ENCODE results near the gene EHD1. TPM values are rescaled to one million over a fixed set of nuclear protein-coding genes. Genes with fewer than 3 reads are reported as not detected.

The EHD1 gene
- total RNA-seq, 6 experiments from 2014 or later, result 189 to 227 (median 197) TPM

- Mint-ChIP-seq H3K36me3 (ENCODE audit: low read depth) (no peaks in the 10 kb centered on the region), H3K9me3 (no peaks in the 10 kb centered on the region), H3K4me1 (ENCODE audit: low read depth) (peaks cover 19% of the 10 kb centered on the region), H3K27ac (peak within 1 kb of the TSS; percentile 94), H3K27me3 (ENCODE audit: insufficient read depth) (no peaks in the 10 kb centered on the region), H3K4me3 (peak within 1 kb of the TSS; percentile 95)
- peak; percentile 94 for DNase-seq
- no peak for TF ChIP-seq CTCF (IDR thresholded peaks at IDR 0.05)
These were observed 45.8 kb upstream of the EHD1 start, which contains the start of gene PPP2R5B for GRCh38 chr11:64923944-64924909. TSS of gene PPP2R5B (plus strand) at chr11:64924689. CDS start at chr11:64925735, 1,046 bp downstream.

- no peak for TF ChIP-seq CTCF (IDR thresholded peaks at IDR 0.05)
- H3K27me3 Mint-ChIP-seq (ENCODE audit: insufficient read depth), result no peaks in the 10 kb centered on the region
- no peaks in the 10 kb centered on the region for H3K36me3 Mint-ChIP-seq (ENCODE audit: low read depth)
- no peak overlapping the region for H3K27ac Mint-ChIP-seq
- H3K4me1 Mint-ChIP-seq (ENCODE audit: low read depth), result peaks cover 22% of the 10 kb centered on the region
- no peak overlapping the region for H3K4me3 Mint-ChIP-seq
- H3K9me3 Mint-ChIP-seq, result no peaks in the 10 kb centered on the region
- no peak for DNase-seq
These were observed 44.8 kb upstream of the EHD1 start for GRCh38 chr11:64923151-64923661.

DNA sequence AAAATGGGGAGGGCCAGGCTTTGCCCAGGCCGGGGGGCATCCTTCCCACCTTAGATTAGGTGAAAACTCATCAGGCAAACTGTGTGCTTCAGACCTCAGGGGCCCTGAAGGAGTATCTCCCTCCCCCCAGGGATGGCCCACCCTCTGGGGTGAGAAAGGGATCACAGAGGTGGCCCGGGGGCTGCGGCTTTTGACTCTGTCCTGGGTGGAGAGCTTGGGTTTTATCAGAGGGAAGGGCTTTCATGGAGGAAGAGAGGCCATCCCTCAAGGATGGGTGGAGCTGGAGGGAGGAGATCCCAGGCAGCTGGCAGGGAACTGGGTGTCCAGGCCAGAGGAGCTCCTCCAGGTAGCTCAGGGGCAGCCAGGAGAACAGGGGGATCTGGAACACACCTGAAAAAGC is 43.0 kb upstream of the EHD1 start:
- Mint-ChIP-seq H3K27ac (no peak overlapping the region), H3K4me3 (no peak overlapping the region), H3K9me3 (no peaks in the 10 kb centered on the region), H3K27me3 (ENCODE audit: insufficient read depth) (no peaks in the 10 kb centered on the region), H3K4me1 (ENCODE audit: low read depth) (peaks cover 34% of the 10 kb centered on the region), H3K36me3 (ENCODE audit: low read depth) (no peaks in the 10 kb centered on the region)
- DNase-seq, result no peak
- TF ChIP-seq CTCF (IDR thresholded peaks at IDR 0.05), result no peak

GRCh38 chr11:64920124-64920523 is 41.7 kb upstream of the EHD1 start:
- H3K9me3 Mint-ChIP-seq, result no peaks in the 10 kb centered on the region
- H3K27me3 Mint-ChIP-seq (ENCODE audit: insufficient read depth), result no peaks in the 10 kb centered on the region
- H3K27ac Mint-ChIP-seq, result no peak overlapping the region
- H3K36me3 Mint-ChIP-seq (ENCODE audit: low read depth), result no peaks in the 10 kb centered on the region
- peaks cover 42% of the 10 kb centered on the region for H3K4me1 Mint-ChIP-seq (ENCODE audit: low read depth)
- DNase-seq, result no peak
- no peak for TF ChIP-seq CTCF (IDR thresholded peaks at IDR 0.05)
- H3K4me3 Mint-ChIP-seq, result peak overlapping the region; percentile 26; the same call in 1 of the 2 replicates

DNA sequence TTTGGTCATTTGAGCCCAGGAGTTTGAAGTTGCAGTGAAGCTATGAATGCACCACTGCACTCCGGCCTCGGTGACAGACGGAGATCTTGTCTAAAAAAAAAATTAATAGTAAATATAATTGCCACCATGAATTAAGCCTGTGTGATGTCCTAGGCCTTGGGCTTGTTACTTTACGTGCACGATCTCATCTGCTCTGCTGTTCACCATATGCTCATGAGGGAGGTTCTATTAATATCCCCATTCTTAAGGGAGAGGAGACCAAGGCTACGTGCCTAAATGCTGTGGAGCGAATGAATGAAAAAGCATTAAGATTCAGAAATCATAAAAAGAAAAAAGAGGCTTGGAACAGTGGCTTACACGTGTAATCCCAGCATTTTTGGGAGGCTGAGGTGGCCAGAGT is 41.2 kb upstream of the EHD1 start:
- TF ChIP-seq CTCF (IDR thresholded peaks at IDR 0.05), result no peak
- Mint-ChIP-seq H3K36me3 (ENCODE audit: low read depth) (no peaks in the 10 kb centered on the region), H3K27me3 (ENCODE audit: insufficient read depth) (no peaks in the 10 kb centered on the region), H3K27ac (peak overlapping the region; percentile 35; the same call in 1 of the 2 replicates), H3K4me1 (ENCODE audit: low read depth) (peaks cover 42% of the 10 kb centered on the region), H3K9me3 (no peaks in the 10 kb centered on the region), H3K4me3 (peak overlapping the region; percentile 26; the same call in 1 of the 2 replicates)
- DNase-seq, result no peak
